Activated CD4-positive, alpha-beta T cell treated with anti-CD3 and anti-CD28 coated beads, Interleukin-2, amount 50 U/mL, for 16 hours (primary cell): ENCODE data around the gene ZNF350.
"Not testable (repeated sequence)": the region's sequence is repeated elsewhere in the genome, so short reads cannot be mapped to it uniquely, and the experiment has no call there.

Source experiments
- DNase-seq: peaks from one replicate; pipeline ENCODE4 v3.0.0-alpha.2; 2020

The ZNF350 gene

DNA sequence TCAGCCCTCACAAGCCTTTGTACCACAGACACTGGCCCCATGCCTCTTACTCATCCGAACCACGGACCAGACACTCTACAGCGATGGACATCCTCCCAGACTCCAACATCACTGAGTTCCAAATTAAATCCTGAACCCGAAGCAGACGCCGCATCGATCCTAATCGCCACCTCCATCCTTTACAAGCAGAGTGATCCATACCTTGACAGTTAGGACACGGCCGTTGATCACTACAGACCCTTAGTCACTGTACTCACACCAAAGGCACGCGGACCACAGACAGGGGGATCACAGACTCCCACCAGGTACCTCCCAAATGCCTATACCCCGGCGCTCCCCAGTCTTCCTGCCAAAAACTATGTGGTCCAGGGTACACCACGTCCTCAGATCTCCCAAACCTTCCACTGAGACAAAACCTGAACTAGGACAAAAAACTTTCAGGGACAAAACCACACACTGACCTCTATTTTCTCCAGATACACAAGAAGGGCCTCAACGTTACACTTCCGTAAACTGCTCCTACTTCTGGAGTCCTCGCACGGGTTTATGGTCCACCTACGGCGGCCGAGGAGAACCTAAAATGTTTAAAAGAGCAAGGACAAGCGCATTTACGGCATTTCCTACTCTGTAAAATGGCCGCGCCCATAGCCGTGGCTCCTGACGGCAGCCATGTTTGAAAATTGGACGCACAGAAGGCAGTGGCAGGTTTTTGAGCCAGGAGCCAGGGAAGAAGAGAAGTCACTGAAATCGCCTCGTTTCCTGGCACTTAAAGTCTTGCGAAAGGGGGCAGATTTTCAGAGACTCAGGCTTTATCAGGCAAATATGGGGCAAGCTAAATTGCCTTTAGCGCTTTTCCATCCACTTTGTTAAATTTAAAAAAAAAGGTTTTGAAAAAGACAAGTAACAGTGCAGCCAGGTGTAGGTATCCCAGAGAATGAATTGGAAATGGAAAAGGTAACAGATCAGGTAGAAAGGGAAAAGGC is at the start of gene ZNF350:
Gene ZNF350 (minus strand): TSS at position 532 of the 983 bp plus-strand sequence. CDS start 12,480 bp downstream, outside the sequence.
- peak; percentile 92 for DNase-seq

DNA sequence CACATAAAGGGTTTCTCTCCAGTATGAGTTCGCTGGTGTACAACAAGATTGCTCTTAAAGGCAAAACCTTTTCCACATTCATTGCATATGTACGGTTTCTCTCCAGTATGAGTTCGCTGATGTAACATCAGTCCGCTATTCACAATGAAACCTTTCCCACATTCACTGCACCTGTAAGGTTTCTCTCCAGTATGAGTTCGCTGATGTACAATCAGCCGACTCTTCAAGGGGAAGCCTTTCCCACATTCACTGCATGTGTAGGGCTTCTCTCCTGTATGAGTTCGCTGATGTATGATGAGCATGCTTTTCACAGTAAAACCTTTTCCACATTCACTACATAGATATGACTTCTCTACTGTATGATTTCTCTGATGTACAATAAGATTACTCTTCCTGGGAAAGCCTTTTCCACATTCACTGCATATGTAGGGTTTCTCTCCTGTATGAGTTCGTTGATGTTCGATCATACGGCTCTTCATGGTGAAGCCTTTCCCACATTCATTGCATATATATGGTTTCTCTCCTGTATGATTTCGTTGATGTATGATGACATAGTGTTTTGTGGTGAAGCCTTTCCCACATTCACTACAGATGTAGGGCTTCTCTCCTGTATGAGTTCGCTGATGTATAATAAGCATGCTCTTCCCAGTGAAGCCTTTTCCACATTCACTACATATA is 47.5 kb upstream of the ZNF350 start:
- DNase-seq, result no peak

GRCh38 chr19:52028780-52029123 is 42.1 kb upstream of the ZNF350 start:
- no peak for DNase-seq

DNA sequence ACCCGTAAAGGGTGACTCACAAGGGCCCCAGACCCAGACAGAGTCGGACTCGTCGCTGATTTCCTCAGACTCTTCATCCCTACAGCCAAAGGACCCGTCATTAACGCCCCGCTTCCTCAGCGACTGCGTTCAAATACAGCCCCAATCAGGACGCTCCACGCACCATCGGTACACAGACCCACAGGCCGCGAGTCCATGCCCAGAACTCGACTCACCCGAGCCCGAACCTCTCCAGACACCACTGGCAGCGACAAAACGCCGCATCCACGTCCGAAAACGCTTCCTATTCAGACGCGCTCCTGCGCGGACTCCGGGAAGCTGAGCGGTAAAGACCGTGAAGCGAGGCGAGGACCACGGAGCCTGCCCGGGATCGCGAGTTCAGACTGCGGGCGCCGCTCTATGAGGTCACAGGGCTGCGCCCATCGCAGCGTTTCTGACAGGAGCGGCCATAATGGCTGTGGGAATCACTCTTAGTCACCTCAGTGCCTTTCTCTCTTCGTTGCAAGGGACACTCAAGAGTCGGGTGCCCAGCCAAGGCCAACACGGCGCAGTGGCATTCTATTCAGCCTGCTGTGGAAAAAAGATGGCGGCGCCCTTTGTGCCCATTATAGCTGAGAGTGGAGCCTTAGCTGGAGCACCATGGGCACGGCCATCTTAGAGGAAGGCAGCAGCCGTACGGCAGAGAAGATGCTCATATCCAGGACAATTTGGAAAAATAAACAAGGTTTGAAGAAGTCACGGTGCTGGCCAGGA is 41.6 kb upstream of the ZNF350 start, which contains the start of gene ZNF614:
Gene ZNF614 (minus strand): TSS at position 353 of the 753 bp plus-strand sequence. CDS start 2,634 bp downstream, outside the sequence.
- peak; percentile 86 for DNase-seq

GRCh38 chr19:52026255-52026990 is 39.8 kb upstream of the ZNF350 start:
- DNase-seq, result not testable (repeated sequence)

DNA sequence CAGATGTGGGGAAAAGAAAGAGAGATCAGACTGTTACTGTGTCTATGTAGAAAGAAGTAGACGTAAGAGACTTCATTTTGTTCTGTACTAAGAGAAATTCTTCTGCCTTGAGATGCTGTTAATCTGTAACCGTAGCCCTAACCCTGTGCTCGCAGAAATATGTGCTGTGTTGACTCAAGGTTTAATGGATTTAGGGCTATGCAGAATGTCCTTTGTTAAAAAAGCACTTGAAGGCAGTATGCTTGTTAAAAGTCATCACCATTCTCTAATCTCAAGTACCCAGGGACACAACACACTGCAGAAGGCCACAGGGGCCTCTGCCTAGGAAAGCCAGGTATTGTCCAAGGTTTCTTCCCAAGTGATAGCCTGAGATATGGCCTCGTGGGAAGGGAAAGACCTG is 37.8 kb upstream of the ZNF350 start:
- DNase-seq, result not testable (repeated sequence)

GRCh38 chr19:52022193-52022592 is 35.6 kb upstream of the ZNF350 start:
- no peak for DNase-seq

GRCh38 chr19:52020506-52020905 is 33.9 kb upstream of the ZNF350 start:
- no peak for DNase-seq

- no peak for DNase-seq
Observed at GRCh38 chr19:52010674-52011073, 24.0 kb upstream of the ZNF350 start.

DNA sequence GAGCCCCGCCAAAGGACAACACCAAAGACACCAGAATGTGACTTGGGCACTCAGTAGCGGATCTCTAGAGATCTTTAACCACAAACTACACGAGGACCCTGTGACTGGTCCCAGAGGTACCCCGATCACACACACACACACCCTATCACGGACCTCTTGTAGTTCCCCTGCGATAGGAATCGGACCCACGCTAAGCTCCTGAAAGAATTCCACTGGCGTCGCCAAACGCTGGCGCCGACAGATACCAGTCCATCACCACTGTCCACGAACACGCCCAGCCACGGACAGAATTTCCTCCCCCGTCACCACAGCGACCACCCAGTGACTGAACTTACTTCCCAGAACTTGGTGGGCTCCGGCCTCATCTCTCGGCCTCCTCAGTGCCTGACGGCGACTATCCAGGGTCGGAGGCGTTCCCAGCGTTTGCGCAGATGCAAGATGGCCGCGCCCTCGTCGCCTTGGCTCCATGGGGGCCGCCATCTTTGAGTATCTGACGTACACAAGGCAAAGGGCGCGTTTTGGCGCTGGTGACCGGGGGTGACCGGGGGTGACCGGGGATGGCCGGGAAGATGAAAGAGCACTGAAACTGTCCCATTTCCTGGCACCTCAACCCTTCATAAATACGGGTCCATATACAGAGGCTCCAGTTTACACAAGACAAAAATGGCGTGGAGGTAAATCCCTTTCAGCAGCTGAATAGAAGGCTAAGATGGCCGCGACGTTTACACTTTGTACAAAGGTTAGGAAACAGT is 21.3 kb upstream of the ZNF350 start, which contains the start of gene ZNF615:
Gene ZNF615 (minus strand): TSS at position 406 of the 752 bp plus-strand sequence. CDS start 4,500 bp downstream, outside the sequence.
- DNase-seq, result peak; percentile 87

- DNase-seq, result no peak
Observed at GRCh38 chr19:52007451-52007805, 20.8 kb upstream of the ZNF350 start.

GRCh38 chr19:51994048-51994644 is 7.5 kb upstream of the ZNF350 start:
- DNase-seq, result no peak

GRCh38 chr19:51993422-51993821 is 6.8 kb upstream of the ZNF350 start:
- no peak for DNase-seq

DNA sequence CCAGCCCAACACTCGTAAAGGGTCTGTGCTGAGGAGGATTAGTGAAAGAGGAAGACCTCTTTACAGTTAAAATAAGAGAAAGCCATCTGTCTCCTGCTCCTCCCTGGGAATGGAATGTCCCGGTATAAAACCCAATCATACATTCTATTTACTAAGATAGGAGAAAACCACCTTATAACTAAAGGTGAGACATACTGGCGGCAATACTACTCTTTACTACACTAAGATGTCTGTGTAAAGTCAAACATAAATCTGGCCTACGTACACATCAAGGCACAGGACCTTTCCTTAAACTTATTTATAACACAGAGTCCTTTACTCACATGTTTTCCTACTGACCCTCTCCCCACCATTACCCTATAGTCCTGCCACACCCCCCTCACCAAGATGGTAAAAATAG is 3.3 kb downstream of the ZNF350 start:
- DNase-seq, result no peak

GRCh38 chr19:51980926-51981325 is 5.7 kb downstream of the ZNF350 start:
- DNase-seq, result not testable (repeated sequence)

DNA sequence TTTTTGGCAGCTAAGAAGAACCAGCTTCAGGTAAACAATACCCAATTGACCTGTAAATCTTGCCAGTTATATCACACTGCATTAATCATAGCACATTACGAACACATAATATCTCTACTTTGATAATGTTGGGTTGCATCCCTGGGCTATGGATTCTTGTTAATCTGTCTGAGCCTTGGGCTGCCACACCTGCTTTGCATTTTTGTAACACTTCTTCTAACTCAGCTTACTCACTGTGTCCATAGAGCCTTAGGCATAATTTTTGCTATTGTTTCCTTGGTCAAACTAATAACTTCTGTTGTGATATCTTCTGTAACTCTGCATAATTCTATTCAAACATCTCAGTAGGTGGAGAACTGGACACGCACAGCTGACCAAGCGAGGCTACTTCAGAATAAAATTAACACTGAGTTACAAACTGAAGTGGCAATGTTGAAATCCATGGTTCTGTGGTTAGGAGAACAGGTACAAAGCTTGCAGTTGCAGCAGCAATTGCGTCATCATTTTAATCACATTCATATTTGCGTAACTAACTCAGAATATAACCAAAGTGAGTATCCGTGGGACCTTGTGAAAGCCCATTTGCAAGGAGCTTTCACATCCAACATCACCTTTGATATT is 6.4 kb downstream of the ZNF350 start:
- no peak for DNase-seq

- DNase-seq, result no peak
Observed at GRCh38 chr19:51978882-51979281, 7.8 kb downstream of the ZNF350 start.

- DNase-seq, result no peak
Observed at GRCh38 chr19:51977346-51977745, 9.3 kb downstream of the ZNF350 start.

DNA sequence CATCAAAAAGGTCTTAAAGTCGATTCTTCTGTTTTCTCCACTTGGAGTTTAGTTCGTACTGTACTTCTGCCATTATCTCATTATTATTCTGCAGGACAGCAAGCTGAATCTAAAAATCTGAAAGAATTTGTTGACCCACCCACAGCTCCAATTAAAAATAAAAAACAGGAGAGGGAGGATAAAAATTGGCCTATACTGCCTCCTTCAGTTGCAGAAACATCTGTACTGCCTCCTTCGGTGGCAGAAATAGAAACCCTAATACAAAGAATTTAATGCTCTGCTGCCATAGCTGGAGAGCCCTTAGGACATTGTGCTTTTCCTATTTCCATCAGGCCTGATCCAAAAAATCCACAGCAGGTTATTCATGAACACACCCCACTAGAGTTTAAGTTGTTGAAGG is 9.8 kb downstream of the ZNF350 start:
- no peak for DNase-seq

GRCh38 chr19:51975787-51976186 is 10.9 kb downstream of the ZNF350 start:
- DNase-seq, result not testable (repeated sequence)

DNA sequence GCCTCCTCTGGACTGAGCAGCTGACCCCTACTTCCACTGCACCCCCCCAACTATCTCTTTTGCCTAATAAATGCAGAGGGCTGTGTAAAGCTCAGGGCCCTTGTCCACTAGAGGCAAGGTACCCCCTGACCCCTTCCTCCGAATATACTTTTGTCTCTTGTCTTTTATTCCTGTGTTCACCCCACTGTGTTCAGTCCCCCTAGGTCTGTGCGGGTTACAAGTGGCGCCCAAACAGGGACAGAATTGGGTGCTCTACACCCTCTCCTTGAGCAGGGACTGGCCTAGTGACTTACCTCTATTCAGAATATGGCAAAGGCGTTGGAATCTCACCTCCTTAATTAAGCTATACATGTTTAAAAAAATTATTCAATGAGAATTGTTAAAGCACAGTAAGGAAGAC is 15.0 kb downstream of the ZNF350 start:
- DNase-seq, result no peak
